IMR-90 (cell line): ENCODE results near the gene ACACA. TPM values are rescaled to one million over a fixed set of nuclear protein-coding genes. Genes with fewer than 3 reads are reported as not detected.
A peak's percentile ranks its signal among the peaks of the same experiment; 100 is the strongest.

ENCODE experiments used
- ATAC-seq: fragments of 200-7000 bp; cut with Tn5 transposase; 2 replicates; pipeline ENCODE4 v1.9.1; 2020; ENCODE audit warnings: low read depth, mild to moderate bottlenecking, moderate library complexity
- BruUV-seq: library from RNA; stranded (reverse); fragments of 400-500 nt; replicated peaks from 2 replicates; lab custom pipeline; 2021; lab: Mats Ljungman, UMichigan
- CTCF ChIA-PET: fragments of 300-600 bp; formaldehyde crosslinking; extraction: SDS; loops from one replicate; lab custom pipeline; 2021; ENCODE audit warnings: antibody characterized with exemption; lab: Yijun Ruan, JAX
- POLR2A ChIA-PET: fragments of 300-600 bp; sonication (Branson Sonifier 250); formaldehyde crosslinking; loops from one replicate; lab custom pipeline; 2022; ENCODE audit warnings: antibody characterized with exemption; ENCODE audit not compliant: unreplicated experiment; lab: Charles Lee
- DNase-seq: peaks from one replicate; pipeline ENCODE4 v3.0.0; 2013
- H2AFZ ChIP-seq: replicated peaks from 2 replicates; pipeline ENCODE3; 2013; ENCODE audit warnings: low read length, mild to moderate bottlenecking; ENCODE audit not compliant: poor library complexity
- H2AK5ac ChIP-seq: 2 replicates; pipeline ENCODE4 v1.6.1; 2013; ENCODE audit warnings: low read depth, low read length, inconsistent platforms
- H2AK9ac ChIP-seq: replicated peaks from 2 replicates; pipeline ENCODE3; 2013; ENCODE audit warnings: mild to moderate bottlenecking, low read depth, low read length, moderate library complexity; ENCODE audit not compliant: poor library complexity
- H2BK120ac ChIP-seq: 2 replicates; pipeline ENCODE4 v1.6.1; 2013; ENCODE audit warnings: low read depth, low read length, inconsistent platforms
- H2BK15ac ChIP-seq: 3 replicates; pipeline ENCODE4 v1.6.1; 2013; ENCODE audit warnings: low read depth, low read length, inconsistent platforms
- H2BK20ac ChIP-seq: 2 replicates; pipeline ENCODE4 v1.6.1; 2013; ENCODE audit warnings: low read depth, mild to moderate bottlenecking, inconsistent platforms, low read length, moderate library complexity
- H2BK5ac ChIP-seq: 2 replicates; pipeline ENCODE4 v1.6.1; 2013; ENCODE audit warnings: mild to moderate bottlenecking, low read depth, low read length, inconsistent platforms; ENCODE audit not compliant: poor library complexity, severe bottlenecking
- H3K14ac ChIP-seq: replicated peaks from 2 replicates; pipeline ENCODE4 v1.6.1; 2013; ENCODE audit warnings: low read depth, low read length, inconsistent platforms
- H3K18ac ChIP-seq: 2 replicates; pipeline ENCODE4 v1.6.1; 2013; ENCODE audit warnings: low read depth, low read length, control low read depth
- H3K23ac ChIP-seq: 2 replicates; pipeline ENCODE4 v1.6.1; 2013; ENCODE audit warnings: low read depth, low read length, inconsistent platforms
- H3K27ac ChIP-seq: 2 replicates; pipeline ENCODE4 v1.5.1; 2013; ENCODE audit warnings: mild to moderate bottlenecking, control low read depth, low read length; ENCODE audit not compliant: insufficient read depth
- H3K27me3 ChIP-seq: 2 replicates; pipeline ENCODE4 v1.6.1; 2013; ENCODE audit warnings: low read length; ENCODE audit not compliant: control insufficient read depth, insufficient read depth
- H3K36me3 ChIP-seq: 2 replicates; pipeline ENCODE4 v1.6.1; 2013; ENCODE audit warnings: low read length, mixed read lengths; ENCODE audit not compliant: control insufficient read depth, insufficient read depth
- H3K4ac ChIP-seq: 2 replicates; pipeline ENCODE4 v1.6.1; 2013; ENCODE audit warnings: low read depth, low read length, inconsistent platforms
- H3K4me1 ChIP-seq: 2 replicates; pipeline ENCODE4 v1.6.1; 2013; ENCODE audit warnings: low read length, mixed read lengths; ENCODE audit not compliant: control insufficient read depth, insufficient read depth
- H3K4me2 ChIP-seq: 2 replicates; pipeline ENCODE4 v1.6.1; 2013; ENCODE audit warnings: low read depth, mild to moderate bottlenecking, control low read depth, low read length, moderate library complexity
- H3K4me3 ChIP-seq: 2 replicates; pipeline ENCODE4 v1.5.1; 2013; ENCODE audit warnings: low read depth, mild to moderate bottlenecking, control low read depth, low read length, moderate library complexity; ENCODE audit not compliant: insufficient read depth
- H3K56ac ChIP-seq: 2 replicates; pipeline ENCODE4 v1.6.1; 2013; ENCODE audit warnings: low read length, inconsistent platforms; ENCODE audit not compliant: insufficient read depth; ENCODE audit errors: extremely low read depth
- H3K79me1 ChIP-seq, 2 experiments: 2 replicates each; pipeline ENCODE4 v1.6.1; 2013; ENCODE audit warnings: low read length in 2 of 2, inconsistent platforms in 1 of 2, low read depth in 1 of 2
- H3K9ac ChIP-seq: 2 replicates; pipeline ENCODE4 v1.6.1; 2013; ENCODE audit warnings: low read depth, low read length, control low read depth
- H3K9me1 ChIP-seq: 2 replicates; pipeline ENCODE4 v1.6.1; 2013; ENCODE audit warnings: low read length, inconsistent platforms; ENCODE audit not compliant: insufficient read depth
- H3K9me3 ChIP-seq: 2 replicates; pipeline ENCODE4 v1.6.1; 2013; ENCODE audit warnings: low read length; ENCODE audit not compliant: control insufficient read depth, insufficient read depth
- H4K20me1 ChIP-seq: 2 replicates; pipeline ENCODE4 v1.6.1; 2013; ENCODE audit warnings: low read length, inconsistent platforms; ENCODE audit not compliant: insufficient read depth
- H4K5ac ChIP-seq: 2 replicates; pipeline ENCODE4 v1.6.1; 2013; ENCODE audit warnings: mild to moderate bottlenecking, low read depth, low read length, control low read depth
- H4K8ac ChIP-seq, 2 experiments: 2 replicates each; pipeline ENCODE4 v1.6.1; 2013; ENCODE audit warnings: low read depth in 2 of 2, low read length in 2 of 2, control low read depth in 1 of 2, inconsistent platforms in 1 of 2
- H4K91ac ChIP-seq: 2 replicates; pipeline ENCODE4 v1.6.1; 2013; ENCODE audit warnings: low read depth, low read length, inconsistent platforms; ENCODE audit not compliant: insufficient read depth
- BHLHE40 ChIP-seq: fragments of 150-350 bp; IDR thresholded peaks from 2 replicates; pipeline ENCODE4 v1.6.1; 2016; ENCODE audit warnings: mild to moderate bottlenecking, low read depth, low read length
- CEBPB ChIP-seq: IDR thresholded peaks from 2 replicates; pipeline ENCODE4 v1.6.1; 2012; ENCODE audit warnings: low read depth, low read length, improper control_type of control experiment
- CHD1 ChIP-seq: IDR thresholded peaks from 2 replicates; pipeline ENCODE4 v1.6.1; 2012; ENCODE audit warnings: low read depth, low read length, improper control_type of control experiment
- MAFK ChIP-seq: IDR thresholded peaks from 2 replicates; pipeline ENCODE4 v1.6.1; 2012; ENCODE audit warnings: low read depth, low read length, improper control_type of control experiment
- MAZ ChIP-seq: IDR thresholded peaks from 2 replicates; pipeline ENCODE4 v1.6.1; 2012; ENCODE audit warnings: low read depth, mild to moderate bottlenecking, low read length, improper control_type of control experiment, moderate library complexity, borderline replicate concordance
- MXI1 ChIP-seq: IDR thresholded peaks from 2 replicates; pipeline ENCODE4 v1.6.1; 2012; ENCODE audit warnings: low read depth, mild to moderate bottlenecking, low read length, moderate library complexity, borderline replicate concordance
- POLR2A ChIP-seq: IDR thresholded peaks from 2 replicates; pipeline ENCODE4 v1.6.1; 2012; ENCODE audit warnings: mild to moderate bottlenecking, low read depth, low read length
- RAD21 ChIP-seq: IDR thresholded peaks from 2 replicates; pipeline ENCODE4 v1.6.1; 2012; ENCODE audit warnings: low read length, improper control_type of control experiment
- RFX5 ChIP-seq: IDR thresholded peaks from 2 replicates; pipeline ENCODE4 v1.8.0; 2012; ENCODE audit warnings: low read depth, mild to moderate bottlenecking, low read length, moderate library complexity
- WGBS, 2 experiments: methylation state at CpG; one replicate each; pipeline versions ENCODE4 v1.1.5 to v1.1.7; 2013; ENCODE audit warnings: missing lambda C conversion rate in 2 of 2; ENCODE audit not compliant: insufficient read length in 1 of 2; ENCODE audit errors: extremely low coverage in 2 of 2; 5-methylcytosine and 5-hydroxymethylcytosine counted together
- dilution Hi-C: fragments of 300-500 bp; cut with HindIII; formaldehyde crosslinking; loops from one replicate; pipeline ENCODE4 v1.14.3; 2018; ENCODE audit warnings: low sequenced_read_pairs; ENCODE audit not compliant: unreplicated experiment
- in situ Hi-C: fragments of 300-500 bp; cut with MboI; formaldehyde crosslinking; loops from 3 replicates; pipeline ENCODE4 v1.14.3; 2019; ENCODE audit warnings: low sequenced_read_pairs, inconsistent platforms, mixed read lengths
- intact Hi-C: fragments of 100-400 bp; cut with micrococcal nuclease; formaldehyde crosslinking; loops from 2 replicates; pipeline ENCODE4 v1.10.0; 2022
- polyA plus RNA-seq, 3 experiments: library from polyadenylated mRNA; depleted of rRNA; stranded (reverse); fragments of >200 nt; gene quantifications; 2 replicates each; pipeline ENCODE4 v1.2.3, GENCODE V29; 2012; ENCODE audit warnings: low replicate concordance in 1 of 3
- total RNA-seq: library from RNA; depleted of rRNA; stranded (reverse); fragments of >200 nt; gene quantifications from 2 replicates; pipeline ENCODE4 v1.2.3, GENCODE V29; 2012
- TF ChIP-seq, protein P1 (sequence below): fragments of 150-350 bp; IDR thresholded peaks from 2 replicates; pipeline ENCODE4 v1.6.1; 2017; ENCODE audit warnings: mild to moderate bottlenecking, antibody characterized with exemption, low read length, low read depth

The ACACA gene
- total and polyA plus RNA-seq, 2 of the 4 experiments (the other 2 are of a cell fraction), result 21.3 to 39.1 TPM

DNA sequence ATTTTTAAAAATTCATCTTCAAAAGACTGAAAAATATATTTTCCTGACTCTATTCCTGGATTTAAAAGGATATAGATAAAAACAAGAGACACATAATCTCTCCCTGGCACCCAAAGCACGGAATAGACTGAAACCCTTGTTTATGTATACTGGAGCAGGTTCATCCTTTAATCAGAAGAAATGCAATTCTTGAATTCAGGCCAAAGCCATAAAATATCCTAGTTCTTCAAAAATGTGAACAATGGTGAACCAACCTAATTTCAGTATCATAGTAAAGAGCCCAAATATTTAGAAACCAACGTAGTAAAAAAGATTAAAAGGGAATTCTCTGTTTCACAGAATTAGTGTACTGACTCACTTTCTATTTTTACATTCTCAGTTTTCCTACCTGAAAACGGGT is 219.4 kb downstream of the ACACA start:
- WGBS, 2 experiments, result no CpG with 5 or more reads among the region's 3 CpGs

More for the DNA sequence above, 219.4 kb downstream of the ACACA start:
- Histone ChIP-seq H3K27ac (no peak overlapping the region), H3K4me3 (no peak overlapping the region), H3K9me3 (no peaks in the 10 kb centered on the region), H4K5ac (no peak overlapping the region), H3K4me2 (no peak overlapping the region), H4K8ac (no peak overlapping the region), H4K20me1 (peaks cover 3% of the 10 kb centered on the region; the same call in 1 of the 2 replicates), H2AK5ac (no peak overlapping the region), H3K9me1 (no peaks in the 10 kb centered on the region; the same call in 1 of the 2 replicates), H3K9ac (no peak overlapping the region), H3K4me1 (peaks cover 5% of the 10 kb centered on the region), H2BK120ac (no peak overlapping the region), H3K56ac (no peak overlapping the region), H3K14ac (no peak overlapping the region), H3K36me3 (peaks cover 7% of the 10 kb centered on the region), H3K4ac (no peak overlapping the region), H2AFZ (no peak overlapping the region), H2AK9ac (no peak overlapping the region), H4K91ac (no peak overlapping the region), H2BK15ac (no peak overlapping the region), H3K18ac (no peak overlapping the region), H3K79me1 (peaks cover 0 to 2% of the 10 kb centered on the region in 2 experiments; a peak in 1 of 4 replicates), H2BK5ac (no peak overlapping the region), H3K27me3 (no peaks in the 10 kb centered on the region), H2BK20ac (no peak overlapping the region), H3K23ac (no peak overlapping the region)
- in situ Hi-C loops, result no loop called here
- DNase-seq (peak; percentile 49), ATAC-seq (no peak)
- BruUV-seq, result no TSS peak
- CTCF ChIA-PET, result no interaction called here
- dilution Hi-C loops, result no loop called here
- intact Hi-C loops, result no loop called here
- POLR2A ChIA-PET, result no interaction called here
- TF ChIP-seq RFX5 (no peak), CHD1 (no peak), MAZ (no peak), MXI1 (no peak), RAD21 (no peak), CEBPB (no peak), POLR2A (no peak), MAFK (no peak), BHLHE40 (no peak)
- TF ChIP-seq, protein P1, sequence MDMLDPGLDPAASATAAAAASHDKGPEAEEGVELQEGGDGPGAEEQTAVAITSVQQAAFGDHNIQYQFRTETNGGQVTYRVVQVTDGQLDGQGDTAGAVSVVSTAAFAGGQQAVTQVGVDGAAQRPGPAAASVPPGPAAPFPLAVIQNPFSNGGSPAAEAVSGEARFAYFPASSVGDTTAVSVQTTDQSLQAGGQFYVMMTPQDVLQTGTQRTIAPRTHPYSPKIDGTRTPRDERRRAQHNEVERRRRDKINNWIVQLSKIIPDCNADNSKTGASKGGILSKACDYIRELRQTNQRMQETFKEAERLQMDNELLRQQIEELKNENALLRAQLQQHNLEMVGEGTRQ, result no peak
